B cell (primary cell): ENCODE measurements around the gene ST8SIA1.

Experiments used
- CTCF ChIP-seq: fragments of 200-600 bp; IDR thresholded peaks from one replicate; pipeline ENCODE4 v1.8.0; 2022; ENCODE audit warnings: antibody characterized with exemption, mild to moderate bottlenecking
- EZH2 ChIP-seq: IDR thresholded peaks from 2 replicates; pipeline ENCODE4 v1.6.1; 2012; ENCODE audit warnings: borderline replicate concordance, low read depth, mild to moderate bottlenecking, moderate library complexity, low read length; ENCODE audit not compliant: insufficient read depth, poor library complexity, severe bottlenecking

- TF ChIP-seq CTCF, result no peak
- TF ChIP-seq EZH2, result no peak
These were observed 57.6 kb downstream of the ST8SIA1 start for GRCh38 chr12:22276867-22277266.
